GM10248 (cell line): ENCODE results near the gene GFM1.

Experiments
- CTCF ChIA-PET: fragments of 300-600 bp; sonication (Branson Sonifier 250); formaldehyde crosslinking; extraction: SDS; loops from one replicate; lab custom pipeline; 2021; ENCODE audit warnings: antibody characterized with exemption; lab: Yijun Ruan, JAX
- POLR2A ChIA-PET: fragments of 350-650 bp; sonication (Branson Sonifier 250); formaldehyde crosslinking; extraction: SDS; loops from one replicate; lab custom pipeline; 2020; ENCODE audit warnings: antibody characterized with exemption; lab: Yijun Ruan, JAX
- DNase-seq: peaks from one replicate; pipeline ENCODE4 v3.0.0; 2012; ENCODE audit errors: extremely low spot score
- TF ChIP-seq, protein P1 (sequence below): IDR thresholded peaks from 2 replicates; pipeline ENCODE4 v1.5.1; 2012; ENCODE audit warnings: mild to moderate bottlenecking, low read depth; ENCODE audit errors: extremely low read depth, missing control alignments, control extremely low read depth

Gene GFM1

DNA sequence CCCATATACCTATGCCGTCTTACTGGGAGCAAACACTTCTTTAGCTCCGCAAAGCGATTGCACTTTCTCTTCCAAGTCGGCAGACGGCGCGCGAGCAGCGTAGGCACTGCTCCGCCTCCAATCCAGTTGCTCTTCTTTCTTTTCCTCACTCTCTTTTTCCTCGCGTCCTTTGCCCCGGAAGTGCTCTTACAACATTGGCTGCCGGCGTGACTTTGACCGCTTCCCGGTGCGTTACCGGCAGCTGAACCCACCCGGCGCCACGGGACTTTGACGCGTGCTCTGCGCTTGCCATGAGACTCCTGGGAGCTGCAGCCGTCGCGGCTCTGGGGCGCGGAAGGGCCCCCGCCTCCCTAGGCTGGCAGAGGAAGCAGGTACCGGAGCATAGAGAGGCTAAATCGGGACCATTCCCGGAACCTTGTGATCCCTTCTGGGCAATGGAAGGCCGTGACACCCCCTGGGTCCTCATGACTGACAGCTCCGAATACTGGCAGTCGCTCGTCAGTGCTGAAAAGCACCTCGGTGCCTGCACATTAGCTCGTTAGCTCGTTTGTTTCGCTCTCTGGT lies at the start of gene GFM1:
Gene GFM1, plus strand, starts transcription at position 183 of the 564 bp plus-strand sequence. Its CDS starts 108 bp downstream, at position 291.
- POLR2A ChIA-PET, result interaction anchor here (0.6 to 0.7 kb wide), 4 partner anchors 9 to 534 kb away, joined by 3 to 7 read pairs (median 4); no protein-coding TSS in a partner anchor
- CTCF ChIA-PET, result interaction anchor here (0.7 to 9.3 kb wide), 29 partner anchors 9 to 1038 kb away, joined by 3 to 125 read pairs (median 5); partner anchors contain the start of genes LXN, MFSD1 and MLF1
- DNase-seq, result peak; percentile 91
- TF ChIP-seq, protein P1, sequence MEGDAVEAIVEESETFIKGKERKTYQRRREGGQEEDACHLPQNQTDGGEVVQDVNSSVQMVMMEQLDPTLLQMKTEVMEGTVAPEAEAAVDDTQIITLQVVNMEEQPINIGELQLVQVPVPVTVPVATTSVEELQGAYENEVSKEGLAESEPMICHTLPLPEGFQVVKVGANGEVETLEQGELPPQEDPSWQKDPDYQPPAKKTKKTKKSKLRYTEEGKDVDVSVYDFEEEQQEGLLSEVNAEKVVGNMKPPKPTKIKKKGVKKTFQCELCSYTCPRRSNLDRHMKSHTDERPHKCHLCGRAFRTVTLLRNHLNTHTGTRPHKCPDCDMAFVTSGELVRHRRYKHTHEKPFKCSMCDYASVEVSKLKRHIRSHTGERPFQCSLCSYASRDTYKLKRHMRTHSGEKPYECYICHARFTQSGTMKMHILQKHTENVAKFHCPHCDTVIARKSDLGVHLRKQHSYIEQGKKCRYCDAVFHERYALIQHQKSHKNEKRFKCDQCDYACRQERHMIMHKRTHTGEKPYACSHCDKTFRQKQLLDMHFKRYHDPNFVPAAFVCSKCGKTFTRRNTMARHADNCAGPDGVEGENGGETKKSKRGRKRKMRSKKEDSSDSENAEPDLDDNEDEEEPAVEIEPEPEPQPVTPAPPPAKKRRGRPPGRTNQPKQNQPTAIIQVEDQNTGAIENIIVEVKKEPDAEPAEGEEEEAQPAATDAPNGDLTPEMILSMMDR, result peak; percentile 98

DNA sequence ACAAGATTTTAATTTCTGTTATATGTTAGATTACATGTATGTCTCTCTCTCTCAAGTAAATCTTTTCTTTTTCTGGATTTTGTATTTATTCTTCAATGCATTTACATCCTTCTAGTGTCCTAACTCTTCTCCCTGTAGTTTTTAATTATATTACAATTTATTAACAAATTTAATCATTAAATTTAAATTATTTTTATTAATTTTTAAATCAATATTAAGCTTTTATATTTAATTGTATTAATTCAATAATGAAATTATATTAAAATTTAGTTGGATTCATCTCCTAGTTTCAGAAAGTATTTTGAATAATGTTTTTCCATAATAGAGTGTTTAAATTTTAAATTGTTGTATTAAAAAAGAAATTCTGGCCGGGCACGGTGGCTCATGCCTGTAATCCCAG lies 43.5 kb upstream of the GFM1 start:
- no peak for DNase-seq
- ChIA-PET CTCF (interaction anchor here (1.1 kb wide), 1 partner anchor 15 kb away, joined by 3 read pairs; no protein-coding TSS in a partner anchor), POLR2A (no interaction called here)
- TF ChIP-seq, protein P1, result no peak

DNA sequence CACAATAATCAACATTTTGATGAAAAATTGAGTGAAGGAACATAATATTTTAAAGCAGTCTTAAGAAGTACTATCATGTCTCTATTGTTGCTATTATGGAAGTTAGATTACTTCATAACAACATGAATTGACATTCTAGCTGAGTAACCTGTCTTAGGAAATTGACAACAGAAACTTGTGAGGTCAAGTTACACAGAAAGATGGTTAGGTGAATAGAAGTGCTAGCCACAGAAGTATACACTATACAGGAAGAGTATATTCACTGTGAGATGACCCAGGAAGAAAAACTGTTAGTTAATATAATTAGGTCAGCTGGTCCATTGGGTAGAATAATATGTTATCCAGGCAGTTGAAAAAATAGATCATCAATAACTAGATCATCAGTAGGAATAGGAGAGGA lies 42.1 kb upstream of the GFM1 start:
- CTCF ChIA-PET, result no interaction called here
- DNase-seq, result no peak
- TF ChIP-seq, protein P1, result no peak
- POLR2A ChIA-PET, result no interaction called here

DNA sequence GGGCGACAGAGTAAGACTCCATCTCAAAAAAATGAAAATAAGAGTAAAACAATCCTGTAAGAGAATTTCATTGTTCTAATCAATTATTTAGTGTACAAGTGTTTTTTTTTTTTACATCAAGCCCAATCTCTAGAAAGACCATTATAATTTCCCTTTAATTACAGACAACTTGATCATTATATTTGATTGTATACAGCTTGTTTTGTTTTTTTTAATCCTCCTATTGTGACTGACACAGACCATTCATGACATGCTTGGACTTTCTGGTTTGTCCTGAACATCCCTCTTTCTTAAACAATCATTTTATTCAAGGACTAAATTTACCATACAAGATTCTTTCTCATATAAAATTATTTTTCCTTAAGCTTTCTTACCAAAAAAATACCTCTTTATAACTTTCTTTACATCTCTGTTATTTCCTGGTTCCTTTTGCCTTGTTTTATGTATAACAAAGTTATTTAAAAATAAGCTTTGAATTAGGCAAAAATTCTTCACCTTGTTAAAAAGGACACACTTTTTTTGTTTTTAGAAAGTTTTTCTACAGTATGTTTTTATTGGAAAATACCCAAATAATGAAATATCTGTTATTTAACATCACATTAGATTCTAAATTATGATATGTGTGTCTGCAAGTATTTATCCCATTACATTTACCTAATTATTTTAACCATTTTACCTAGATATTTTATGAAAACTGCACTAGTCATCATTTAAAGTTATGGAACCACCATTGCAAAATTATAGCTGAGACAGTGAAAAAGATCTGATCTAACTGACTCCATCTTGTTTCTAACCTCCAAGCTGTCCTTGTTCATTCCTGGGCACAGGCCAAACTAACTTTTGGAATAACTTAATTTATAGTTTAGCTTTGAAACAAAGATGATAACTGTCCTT lies 26.1 kb upstream of the GFM1 start:
- CTCF ChIA-PET, result interaction anchor here (1.6 to 3.4 kb wide), 2 partner anchors 8 to 27 kb away, joined by 5 to 10 read pairs; partner anchors contain the start of gene GFM1

DNA sequence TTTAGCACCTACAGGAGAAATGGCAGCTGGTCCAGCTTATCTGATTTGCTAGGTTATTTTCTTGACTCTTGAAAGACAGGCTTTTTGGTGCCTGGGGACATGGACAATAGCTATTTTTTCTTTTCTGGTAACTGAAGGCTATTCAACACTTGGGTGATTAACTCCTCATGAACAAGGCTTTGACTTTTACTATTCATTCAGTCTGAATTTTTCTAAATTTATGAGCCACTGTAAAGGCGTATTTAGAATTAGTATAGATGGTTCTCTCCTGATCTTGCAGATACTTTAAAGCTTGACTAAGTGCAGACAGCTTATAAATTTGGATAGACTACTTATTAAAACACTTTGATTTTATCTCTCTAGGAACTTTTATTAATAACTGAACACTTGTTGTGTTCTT lies 18.4 kb upstream of the GFM1 start:
- CTCF ChIA-PET, result interaction anchor here (1.4 kb wide), 1 partner anchor 18 kb away, joined by 3 read pairs; the partner anchor contains the start of gene GFM1
- POLR2A ChIA-PET, result no interaction called here
- DNase-seq, result no peak
- TF ChIP-seq, protein P1, result no peak

More for the DNA sequence above, 26.1 kb upstream of the GFM1 start:
- TF ChIP-seq, protein P1, result no peak
- no peak for DNase-seq
- POLR2A ChIA-PET, result no interaction called here

DNA sequence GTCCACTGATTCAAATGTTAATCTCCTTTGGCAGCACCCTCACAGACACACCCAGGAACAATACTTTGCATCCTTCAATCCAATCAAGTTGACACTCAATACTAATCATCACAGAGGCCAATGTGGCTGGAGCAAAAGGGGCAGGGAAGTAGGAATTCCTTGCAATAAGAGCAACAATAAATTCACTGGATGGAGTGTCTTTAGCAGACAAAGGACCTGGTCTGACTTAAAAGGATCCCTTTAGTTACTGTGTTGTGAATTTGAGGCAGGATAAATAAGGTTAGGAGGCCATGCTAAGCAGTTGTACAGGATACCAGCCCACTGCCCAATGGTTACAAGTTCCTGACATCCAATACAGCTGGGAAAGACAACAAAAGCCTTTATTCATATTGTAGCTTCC lies 12.3 kb upstream of the GFM1 start:
- TF ChIP-seq, protein P1, result no peak
- CTCF ChIA-PET, result interaction anchor here (2.4 kb wide), 1 partner anchor 12 kb away, joined by 7 read pairs; the partner anchor contains the start of gene GFM1

More for the DNA sequence above, 12.3 kb upstream of the GFM1 start:
- POLR2A ChIA-PET, result no interaction called here
- DNase-seq, result no peak
